Epithelial cell of esophagus (primary cell): ENCODE data around the gene MTA3.

Experiments used
- DNase-seq: peaks from one replicate; pipeline ENCODE4 v3.0.0; 2010; ENCODE audit warnings: low read depth
- H3K4me3 ChIP-seq: 2 replicates; pipeline ENCODE4 v1.5.1; 2011; ENCODE audit warnings: mild to moderate bottlenecking, low read length, control low read depth
- TF ChIP-seq, protein P1 (sequence below): IDR thresholded peaks from 2 replicates; pipeline ENCODE4 v1.5.1; 2011; ENCODE audit warnings: low read depth, mild to moderate bottlenecking, low read length, control low read depth, inconsistent platforms; ENCODE audit not compliant: insufficient read depth; ENCODE audit errors: missing control alignments

MTA3 gene

DNA sequence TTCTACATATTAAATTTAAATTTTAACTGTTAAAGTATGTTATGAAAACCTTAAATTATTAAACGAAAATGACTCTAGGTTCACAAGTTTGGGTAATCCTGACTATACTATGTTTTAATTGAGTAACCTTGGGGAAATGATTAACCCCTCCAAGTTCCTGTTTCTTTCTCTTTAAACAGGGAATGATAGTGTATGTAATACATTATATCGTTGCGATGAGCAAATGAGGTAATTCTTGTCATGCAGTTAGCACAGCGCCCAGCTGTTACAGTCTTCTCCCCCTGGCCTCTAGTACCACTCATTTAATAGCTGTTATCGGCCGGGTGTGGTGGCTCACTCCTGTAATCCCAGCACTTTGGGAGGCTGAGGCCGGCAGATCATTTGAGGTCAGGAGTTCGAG is 80.4 kb downstream of the MTA3 start:
- H3K4me3 ChIP-seq: no peak overlapping the region
- no peak for DNase-seq
- TF ChIP-seq, protein P1, sequence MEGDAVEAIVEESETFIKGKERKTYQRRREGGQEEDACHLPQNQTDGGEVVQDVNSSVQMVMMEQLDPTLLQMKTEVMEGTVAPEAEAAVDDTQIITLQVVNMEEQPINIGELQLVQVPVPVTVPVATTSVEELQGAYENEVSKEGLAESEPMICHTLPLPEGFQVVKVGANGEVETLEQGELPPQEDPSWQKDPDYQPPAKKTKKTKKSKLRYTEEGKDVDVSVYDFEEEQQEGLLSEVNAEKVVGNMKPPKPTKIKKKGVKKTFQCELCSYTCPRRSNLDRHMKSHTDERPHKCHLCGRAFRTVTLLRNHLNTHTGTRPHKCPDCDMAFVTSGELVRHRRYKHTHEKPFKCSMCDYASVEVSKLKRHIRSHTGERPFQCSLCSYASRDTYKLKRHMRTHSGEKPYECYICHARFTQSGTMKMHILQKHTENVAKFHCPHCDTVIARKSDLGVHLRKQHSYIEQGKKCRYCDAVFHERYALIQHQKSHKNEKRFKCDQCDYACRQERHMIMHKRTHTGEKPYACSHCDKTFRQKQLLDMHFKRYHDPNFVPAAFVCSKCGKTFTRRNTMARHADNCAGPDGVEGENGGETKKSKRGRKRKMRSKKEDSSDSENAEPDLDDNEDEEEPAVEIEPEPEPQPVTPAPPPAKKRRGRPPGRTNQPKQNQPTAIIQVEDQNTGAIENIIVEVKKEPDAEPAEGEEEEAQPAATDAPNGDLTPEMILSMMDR: no peak

GRCh38 chr2:42651057-42651456 is 82.6 kb downstream of the MTA3 start:
- TF ChIP-seq, protein P1: no peak
- DNase-seq: no peak
- no peak overlapping the region for H3K4me3 ChIP-seq

DNA sequence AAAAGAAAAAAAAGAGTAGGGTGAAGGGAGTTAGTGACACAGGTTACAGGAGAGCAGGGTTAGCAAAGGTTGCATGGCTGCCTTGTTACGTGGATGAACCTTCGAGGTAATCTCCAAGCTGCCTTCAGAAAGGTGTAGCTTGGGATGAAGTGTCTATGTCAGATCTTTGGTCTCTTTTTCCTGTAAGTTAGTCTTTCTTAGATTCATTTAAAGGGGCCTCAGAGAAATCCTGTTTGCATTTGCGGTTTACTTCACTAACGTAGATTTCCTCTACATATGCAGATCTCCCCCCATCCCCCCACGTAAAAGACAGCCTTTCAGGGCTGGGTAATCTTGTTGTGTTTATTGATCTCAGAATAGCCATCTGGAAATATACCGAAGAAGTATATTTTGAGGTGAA is 83.7 kb downstream of the MTA3 start:
- TF ChIP-seq, protein P1: no peak
- no peak overlapping the region for H3K4me3 ChIP-seq
- DNase-seq: no peak

GRCh38 chr2:42653039-42653438 is 84.6 kb downstream of the MTA3 start:
- DNase-seq: no peak
- TF ChIP-seq, protein P1: no peak
- no peak overlapping the region for H3K4me3 ChIP-seq

DNA sequence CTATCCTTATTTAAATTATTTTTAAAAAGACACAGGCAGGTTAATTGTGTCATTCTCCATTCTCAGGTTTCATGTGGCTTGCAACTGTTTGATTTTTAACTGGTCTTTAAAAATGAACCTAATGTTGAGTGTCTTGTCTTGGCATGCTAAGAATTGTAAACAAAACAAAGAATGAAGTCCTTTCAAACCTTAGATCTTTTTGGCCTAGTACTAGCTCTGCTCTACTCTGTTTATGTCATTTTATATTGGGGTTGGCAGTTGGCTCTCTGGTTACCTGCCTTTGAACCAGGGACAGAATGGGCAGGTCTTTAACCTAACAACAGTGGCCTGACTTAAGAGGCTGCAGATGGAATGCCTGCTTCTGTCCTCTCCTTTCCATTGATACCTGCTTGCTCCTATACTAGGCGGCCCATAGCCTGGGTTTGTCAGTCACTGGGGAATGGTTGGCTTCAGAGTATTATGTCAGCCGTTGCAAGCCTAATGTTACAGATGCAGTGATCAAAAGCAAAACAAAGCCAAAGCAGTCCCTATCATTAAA is 85.5 kb downstream of the MTA3 start:
- TF ChIP-seq, protein P1: no peak
- H3K4me3 ChIP-seq: no peak overlapping the region
- no peak for DNase-seq

GRCh38 chr2:42658306-42658705 is 89.9 kb downstream of the MTA3 start:
- TF ChIP-seq, protein P1: no peak
- DNase-seq: no peak
- H3K4me3 ChIP-seq: no peak overlapping the region

DNA sequence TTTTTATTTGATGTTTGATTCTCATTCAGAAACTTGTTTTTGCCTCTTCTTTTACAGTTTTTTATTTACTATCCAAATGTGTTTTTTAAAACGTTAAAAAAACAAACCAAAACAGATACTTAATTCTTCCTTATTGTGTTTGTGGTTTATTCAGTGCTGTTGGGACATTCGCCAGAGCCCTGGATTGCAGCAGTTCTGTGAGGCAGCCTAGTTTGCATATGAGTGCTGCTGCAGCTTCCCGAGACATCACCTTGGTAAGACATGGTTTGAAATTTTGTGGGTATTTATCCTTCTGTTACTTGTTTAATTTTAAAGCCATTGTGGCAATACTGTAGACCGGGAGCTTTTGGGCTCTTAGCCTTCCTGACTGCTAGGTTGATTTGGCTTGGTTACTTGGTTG is 91.2 kb downstream of the MTA3 start:
- no peak for DNase-seq
- TF ChIP-seq, protein P1: no peak
- no peak overlapping the region for H3K4me3 ChIP-seq
